Upper lobe of left lung (tissue), 4 donors: ENCODE results near the gene TEAD2.

Experiments used
- EP300 ChIP-seq, 4 donors: sonication (generic); formaldehyde crosslinking; IDR thresholded peaks; one replicate each; pipeline ENCODE4 v1.5.1; 2017; ENCODE audit warnings: antibody characterized with exemption in 4 of 4, control low read depth in 2 of 4
- POLR2AphosphoS5 ChIP-seq, 2 donors: sonication (generic); formaldehyde crosslinking; IDR thresholded peaks; one replicate each; pipeline ENCODE4 v1.5.1; 2017; ENCODE audit warnings: antibody characterized with exemption in 2 of 2
- TF ChIP-seq, protein P1 (sequence below), 6 experiments: fragments of 450-650 bp in 4 of 6; fragments of 200-600 bp in 2 of 6; sonication (generic) in 2 of 6; IDR thresholded peaks; one replicate each; pipeline ENCODE4 v1.5.1; 2016 to 2019; ENCODE audit warnings: antibody characterized with exemption in 6 of 6

DNA sequence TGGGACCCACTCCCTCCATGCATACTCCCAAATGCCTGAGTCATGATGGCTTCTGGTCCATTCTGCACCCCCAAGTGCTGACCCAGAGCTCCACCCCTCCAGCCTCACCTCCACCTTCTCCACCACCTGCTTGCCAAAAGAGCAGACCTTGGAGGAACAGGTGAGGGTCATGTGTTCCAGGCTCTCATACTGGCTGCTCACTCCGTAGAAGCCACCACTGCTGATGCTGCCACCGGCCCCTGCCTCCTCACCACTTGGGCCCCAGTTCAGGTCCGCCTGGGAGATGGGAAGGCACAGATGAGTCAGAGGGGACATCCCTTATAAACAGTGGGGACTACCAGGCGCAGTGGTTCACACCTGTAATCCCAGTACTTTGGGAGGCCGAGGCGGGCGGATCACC, 19.1 kb downstream of the TEAD2 start:
- TF ChIP-seq, protein P1, sequence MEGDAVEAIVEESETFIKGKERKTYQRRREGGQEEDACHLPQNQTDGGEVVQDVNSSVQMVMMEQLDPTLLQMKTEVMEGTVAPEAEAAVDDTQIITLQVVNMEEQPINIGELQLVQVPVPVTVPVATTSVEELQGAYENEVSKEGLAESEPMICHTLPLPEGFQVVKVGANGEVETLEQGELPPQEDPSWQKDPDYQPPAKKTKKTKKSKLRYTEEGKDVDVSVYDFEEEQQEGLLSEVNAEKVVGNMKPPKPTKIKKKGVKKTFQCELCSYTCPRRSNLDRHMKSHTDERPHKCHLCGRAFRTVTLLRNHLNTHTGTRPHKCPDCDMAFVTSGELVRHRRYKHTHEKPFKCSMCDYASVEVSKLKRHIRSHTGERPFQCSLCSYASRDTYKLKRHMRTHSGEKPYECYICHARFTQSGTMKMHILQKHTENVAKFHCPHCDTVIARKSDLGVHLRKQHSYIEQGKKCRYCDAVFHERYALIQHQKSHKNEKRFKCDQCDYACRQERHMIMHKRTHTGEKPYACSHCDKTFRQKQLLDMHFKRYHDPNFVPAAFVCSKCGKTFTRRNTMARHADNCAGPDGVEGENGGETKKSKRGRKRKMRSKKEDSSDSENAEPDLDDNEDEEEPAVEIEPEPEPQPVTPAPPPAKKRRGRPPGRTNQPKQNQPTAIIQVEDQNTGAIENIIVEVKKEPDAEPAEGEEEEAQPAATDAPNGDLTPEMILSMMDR (IDR thresholded peaks at IDR 0.05), result no peak
- TF ChIP-seq EP300 (IDR thresholded peaks at IDR 0.05) (no peak), POLR2AphosphoS5 (IDR thresholded peaks at IDR 0.05) (no peak)
